Measurements from ENCODE around the gene NME3. TPM values are rescaled to one million over a fixed set of nuclear protein-coding genes. Genes with fewer than 3 reads are reported as not detected.

Gene NME3
- total and polyA plus RNA-seq, 2 of the 13 experiments (the other 11 are each of a cell fraction or from before 2014, with no cell fraction given) = 10.4 to 15.9 TPM

DNA sequence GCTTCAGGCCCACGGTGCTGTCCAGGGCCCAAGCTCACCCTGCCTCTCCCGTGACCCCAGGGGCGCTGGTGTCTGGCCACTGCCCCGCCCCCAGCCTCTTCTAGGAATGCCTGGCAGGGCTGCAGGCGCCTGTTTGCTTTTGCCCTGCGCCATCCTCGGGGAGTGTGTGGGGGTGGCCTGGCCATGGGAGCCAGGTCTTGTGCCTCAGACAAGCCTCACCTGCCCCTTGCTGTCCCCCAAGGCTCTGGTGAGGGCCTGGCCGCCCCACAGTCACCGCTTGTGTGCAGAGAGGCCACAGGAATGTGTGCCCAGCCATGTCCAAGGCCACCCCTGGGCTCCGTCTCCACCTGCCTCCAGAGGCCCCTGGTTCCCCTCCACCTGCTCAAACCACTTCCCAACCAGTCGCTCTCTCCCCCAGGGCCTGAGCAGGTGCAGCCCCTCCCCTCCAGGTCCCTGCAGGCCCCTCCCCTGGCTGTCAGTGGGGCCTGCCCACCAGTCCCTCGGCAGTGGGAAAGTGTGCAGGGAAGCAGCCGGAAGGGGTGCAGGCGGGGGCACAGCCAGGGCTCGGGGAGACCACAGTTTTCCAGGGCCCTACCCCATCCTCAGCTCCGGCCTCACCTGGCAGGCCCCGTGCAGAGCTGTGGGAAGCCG lies 23.0 kb upstream of the NME3 start (continued):
- TF ChIP-seq, protein P1, sequence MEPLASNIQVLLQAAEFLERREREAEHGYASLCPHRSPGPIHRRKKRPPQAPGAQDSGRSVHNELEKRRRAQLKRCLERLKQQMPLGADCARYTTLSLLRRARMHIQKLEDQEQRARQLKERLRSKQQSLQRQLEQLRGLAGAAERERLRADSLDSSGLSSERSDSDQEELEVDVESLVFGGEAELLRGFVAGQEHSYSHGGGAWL (CRISPR knock-in tag; IDR thresholded peaks at IDR 0.05) = peak; percentile 29; the same call in 1 of the 2 replicates
- TF ChIP-seq, protein P2, sequence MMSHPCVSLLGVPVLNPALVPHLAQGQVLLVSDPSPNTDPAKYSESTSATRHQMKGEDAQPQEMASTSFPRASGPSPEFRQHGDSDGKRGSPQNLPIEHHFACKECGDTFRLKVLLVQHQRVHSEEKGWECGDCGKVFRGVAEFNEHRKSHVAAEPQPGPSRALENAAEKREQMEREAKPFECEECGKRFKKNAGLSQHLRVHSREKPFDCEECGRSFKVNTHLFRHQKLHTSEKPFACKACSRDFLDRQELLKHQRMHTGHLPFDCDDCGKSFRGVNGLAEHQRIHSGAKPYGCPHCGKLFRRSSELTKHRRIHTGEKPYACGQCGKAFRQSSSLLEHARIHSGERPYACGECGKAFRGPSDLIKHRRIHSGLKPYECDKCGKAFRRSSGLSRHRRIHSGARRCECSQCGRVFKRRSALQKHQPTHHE (CRISPR knock-in tag; IDR thresholded peaks at IDR 0.05; ENCODE audit: borderline replicate concordance) = no peak
- TF ChIP-seq MXI1 (IDR thresholded peaks at IDR 0.05; ENCODE audit: borderline replicate concordance, low read depth, low read length) (no peak), ATF7 (IDR thresholded peaks at IDR 0.05) (no peak), ATF7 (CRISPR knock-in tag; IDR thresholded peaks at IDR 0.05) (0 out of 2 replicates have a peak, but pooled peaks have one; percentile 52), ZNF577 (CRISPR knock-in tag; IDR thresholded peaks at IDR 0.05; ENCODE audit: borderline replicate concordance, low read depth) (no peak), ZNF766 (CRISPR knock-in tag; IDR thresholded peaks at IDR 0.05; ENCODE audit: borderline replicate concordance) (0 out of 2 replicates have a peak, but pooled peaks have one; percentile 12), FOXP1 (IDR thresholded peaks at IDR 0.05) (no peak), FOXP1 (CRISPR knock-in tag; IDR thresholded peaks at IDR 0.05) (0 out of 2 replicates have a peak, but pooled peaks have one; percentile 14), ZBTB1 (CRISPR knock-in tag; IDR thresholded peaks at IDR 0.05; ENCODE audit: borderline replicate concordance) (no peak), RARG (CRISPR knock-in tag; IDR thresholded peaks at IDR 0.05; ENCODE audit: low read depth) (no peak), TAF15 (IDR thresholded peaks at IDR 0.05; ENCODE audit: low read depth, low read length, poor library complexity, severe bottlenecking) (no peak), MBNL3 (CRISPR knock-in tag; conservative IDR thresholded peaks at IDR 0.05) (no peak), SALL1 (CRISPR knock-in tag; IDR thresholded peaks at IDR 0.05) (peak; percentile 61; the same call in 1 of the 2 replicates), ZNF160 (CRISPR knock-in tag; IDR thresholded peaks at IDR 0.05) (no peak), KDM5A (IDR thresholded peaks at IDR 0.05; ENCODE audit: borderline replicate concordance, low read length) (no peak), ZNF746 (CRISPR knock-in tag; IDR thresholded peaks at IDR 0.05) (no peak), HIC2 (CRISPR knock-in tag; IDR thresholded peaks at IDR 0.05; ENCODE audit: low read depth) (peak; percentile 80), TBX2 (CRISPR knock-in tag; IDR thresholded peaks at IDR 0.05; ENCODE audit: borderline replicate concordance) (peak; percentile 36), JUN (CRISPR knock-in tag; IDR thresholded peaks at IDR 0.05) (no peak), ZNF556 (CRISPR knock-in tag; IDR thresholded peaks at IDR 0.05; ENCODE audit: borderline replicate concordance) (no peak; the same call in 1 of the 2 replicates), GZF1 (CRISPR knock-in tag; IDR thresholded peaks at IDR 0.05) (no peak), ZBTB39 (CRISPR knock-in tag; IDR thresholded peaks at IDR 0.05) (no peak), ZNF446 (CRISPR knock-in tag; IDR thresholded peaks at IDR 0.05) (no peak; the same call in 1 of the 2 replicates), GABPB1 (CRISPR knock-in tag; IDR thresholded peaks at IDR 0.05) (peak; percentile 45; the same call in 1 of the 2 replicates)

All from HepG2 (cell line).